Spleen (tissue), 7 donors: ENCODE results near the gene NRARP.

Experiments used
- CTCF ChIP-seq, 11 experiments: fragments of 200-600 bp in 7 of 11; fragments of 450-650 bp in 4 of 11; sonication (generic) in 4 of 11; IDR thresholded peaks in 8 of 11; conservative IDR thresholded peaks in 3 of 11; 1 replicate in 7 of 11; 2 replicates in 4 of 11; pipeline versions ENCODE4 v1.4.0 to v1.8.0; 2016 to 2021; ENCODE audit warnings: antibody characterized with exemption in 11 of 11, inconsistent platforms in 4 of 11, mild to moderate bottlenecking in 1 of 11
- POLR2A ChIP-seq, 3 donors: fragments of 450-650 bp; IDR thresholded peaks; one replicate each; pipeline ENCODE4 v1.5.1; 2017; ENCODE audit warnings: antibody characterized with exemption in 3 of 3, mild to moderate bottlenecking in 1 of 3
- POLR2AphosphoS5 ChIP-seq, 3 donors: sonication (generic); formaldehyde crosslinking; IDR thresholded peaks; one replicate each; pipeline ENCODE4 v1.5.1; 2017; ENCODE audit warnings: antibody characterized with exemption in 3 of 3
- donor health status: DM: no; HTN: no; CAD: no; lungs with moderate emphysema.
- donor health status: DM: no; HTN: no; CAD: no.
- donor health status: DM: no; HTN: no; CAD: no.

DNA sequence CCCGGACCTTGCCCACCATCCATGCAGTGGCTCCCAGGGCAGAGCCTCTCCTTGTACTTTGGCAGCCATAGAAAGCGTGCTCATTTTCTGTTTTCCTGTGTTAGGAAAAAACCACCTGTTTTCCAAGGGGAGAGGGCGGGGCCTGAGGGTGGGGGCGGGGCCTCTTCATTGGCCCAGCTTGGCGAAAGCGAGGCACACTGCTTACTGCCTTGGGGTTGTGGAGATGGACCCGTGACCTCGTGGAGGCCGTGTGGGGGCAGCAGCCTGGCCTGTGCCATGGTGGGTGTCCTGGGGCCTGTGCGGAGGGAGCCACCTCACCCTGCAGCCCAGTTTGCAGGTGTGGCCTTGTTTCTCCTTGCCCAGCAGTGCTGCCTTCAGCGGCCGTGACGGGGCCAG lies 29.0 kb downstream of the NRARP start:
- TF ChIP-seq POLR2A (IDR thresholded peaks at IDR 0.05) (no peak), CTCF (IDR thresholded peaks at IDR 0.05 in 8 of 11, conservative IDR thresholded peaks at IDR 0.05 in 3 of 11) (no peak), POLR2AphosphoS5 (IDR thresholded peaks at IDR 0.05) (no peak)
